Transverse colon (tissue), 3 donors: ENCODE data around the gene HOXB6.

Experiments
- CTCF ChIP-seq, 5 experiments: fragments of 200-600 bp in 3 of 5; fragments of 450-650 bp in 2 of 5; sonication (generic) in 3 of 5; IDR thresholded peaks; 1 replicate in 2 of 5; 2 replicates in 3 of 5; pipeline ENCODE4 v1.5.1; 2016 to 2017; ENCODE audit warnings: antibody characterized with exemption in 5 of 5, inconsistent platforms in 3 of 5, mild to moderate bottlenecking in 2 of 5, moderate library complexity in 1 of 5
- POLR2A ChIP-seq: fragments of 450-650 bp; IDR thresholded peaks from one replicate; pipeline ENCODE4 v1.6.1; 2016; ENCODE audit warnings: antibody characterized with exemption, mild to moderate bottlenecking, moderate library complexity

- TF ChIP-seq POLR2A (no peak), CTCF (IDR thresholded peaks at IDR 0.05) (no peak)
These were observed 10.5 kb upstream of the HOXB6 start, which contains the start of gene HOXB8 for GRCh38 chr17:48615047-48615962.
